Small intestine (tissue), 7 donors: ENCODE results near the gene ZSWIM4. TPM values are rescaled to one million over a fixed set of nuclear protein-coding genes. Genes with fewer than 3 reads are reported as not detected.
A peak's percentile ranks its signal among the peaks of the same experiment; 100 is the strongest.

Source experiments
- DNase-seq, 2 donors: peaks; one replicate each; pipeline versions ENCODE4 v3.0.0 to v3.0.0-alpha.2; 2013
- FAIRE-seq: peaks from 2 replicates; lab custom pipeline; 2012; peaks lifted over from hg19 to GRCh38; lab: Jason Lieb, UNC
- H3K27ac ChIP-seq, 3 donors: one replicate each; pipeline ENCODE4 v1.5.1; 2013; ENCODE audit warnings: low read length in 2 of 3, mild to moderate bottlenecking in 2 of 3, control low read depth in 1 of 3, inconsistent platforms in 1 of 3, low read depth in 1 of 3, moderate library complexity in 1 of 3
- H3K27me3 ChIP-seq, 3 donors: one replicate each; pipeline ENCODE4 v1.6.1; 2013; ENCODE audit warnings: low read length in 3 of 3, inconsistent platforms in 1 of 3; ENCODE audit not compliant: control insufficient read depth in 3 of 3, insufficient read depth in 3 of 3
- H3K36me3 ChIP-seq, 3 donors: one replicate each; pipeline ENCODE4 v1.6.1; 2013; ENCODE audit warnings: low read length in 3 of 3, inconsistent platforms in 1 of 3, low read depth in 1 of 3, mild to moderate bottlenecking in 1 of 3, moderate library complexity in 1 of 3; ENCODE audit not compliant: control insufficient read depth in 3 of 3, insufficient read depth in 2 of 3
- H3K4me1 ChIP-seq, 3 donors: one replicate each; pipeline ENCODE4 v1.6.1; 2013; ENCODE audit warnings: low read length in 2 of 3, inconsistent platforms in 1 of 3, low read depth in 1 of 3, mild to moderate bottlenecking in 1 of 3, moderate library complexity in 1 of 3; ENCODE audit not compliant: control insufficient read depth in 3 of 3, insufficient read depth in 2 of 3
- H3K4me3 ChIP-seq, 3 donors: one replicate each; pipeline ENCODE4 v1.5.1; 2013; ENCODE audit warnings: low read length in 3 of 3, control low read depth in 1 of 3, inconsistent platforms in 1 of 3, low read depth in 1 of 3, mild to moderate bottlenecking in 1 of 3, moderate library complexity in 1 of 3
- H3K9me3 ChIP-seq, 2 donors: one replicate each; pipeline ENCODE4 v1.6.1; 2013; ENCODE audit warnings: low read depth in 1 of 2, low read length in 1 of 2; ENCODE audit not compliant: control insufficient read depth in 2 of 2, insufficient read depth in 1 of 2
- WGBS, 3 donors: extraction: QIAGEN DNeasy Blood & Tissue Kit; methylation state at CpG; one replicate each; pipeline ENCODE4 v1.1.7; 2013; 5-methylcytosine and 5-hydroxymethylcytosine counted together
- polyA plus RNA-seq, 4 donors: library from polyadenylated mRNA; stranded (reverse) in 3 of 4; unstranded in 1 of 4; fragments of 200-250 nt in 3 of 4; fragments of 120-200 nt in 1 of 4; gene quantifications; one replicate each; pipeline versions ENCODE4 v1.2.1 to v1.2.3, GENCODE V29; 2013
- donor health status: healthy with polysubstance abuse.
- donor health status: control.
- donor health status: control.
- donor health status: Bipolar disorder and iron deficiency.
- donor health status: healthy.

ZSWIM4 gene
- polyA plus RNA-seq, 4 donors, result 0.45 to 4.0 (median 1.8) TPM

- no peaks in the 10 kb centered on the region for H3K9me3 ChIP-seq
- FAIRE-seq (no peak), DNase-seq (peak in 1 of 2 donors; percentile 26)
- H3K4me3 ChIP-seq, result no peak overlapping the region
- no peak overlapping the region for H3K27ac ChIP-seq
- H3K36me3 ChIP-seq, result peaks cover 0 to 76% (median 7%) of the 10 kb centered on the region in 3 donors
- H3K4me1 ChIP-seq, result peaks cover 0 to 15% (median 2%) of the 10 kb centered on the region in 3 donors
- no peaks in the 10 kb centered on the region for H3K27me3 ChIP-seq
- whole genome bisulfite sequencing, 3 donors, result 89 to 92% (median 90%) methylated on average over 32 of the region's 32 CpGs
Observed at GRCh38 chr19:13830741-13831536, 35.7 kb downstream of the ZSWIM4 start.

- peaks cover 0 to 77% (median 7%) of the 10 kb centered on the region in 3 donors for H3K36me3 ChIP-seq
- no peaks in the 10 kb centered on the region for H3K27me3 ChIP-seq
- FAIRE-seq (no peak), DNase-seq (peak in 1 of 2 donors; percentile 21)
- no peak overlapping the region for H3K4me3 ChIP-seq
- no peak overlapping the region for H3K27ac ChIP-seq
- WGBS, 3 donors, result 77 to 84% (median 82%) methylated on average over 22 of the region's 22 CpGs
- H3K4me1 ChIP-seq, result peaks cover 0 to 19% (median 2%) of the 10 kb centered on the region in 3 donors
- H3K9me3 ChIP-seq, result no peaks in the 10 kb centered on the region
Observed at GRCh38 chr19:13831537-13832467, 36.6 kb downstream of the ZSWIM4 start.

- FAIRE-seq, result no peak
Observed at GRCh38 chr19:13833330-13834243, 38.3 kb downstream of the ZSWIM4 start.

GRCh38 chr19:13834244-13835069 is 39.2 kb downstream of the ZSWIM4 start:
- Histone ChIP-seq H3K27ac (peak overlapping the region in 2 of 3 donors; percentile 74 to 95), H3K4me3 (no peak overlapping the region), H3K27me3 (no peaks in the 10 kb centered on the region), H3K4me1 (peaks cover 2 to 23% (median 8%) of the 10 kb centered on the region in 3 donors), H3K36me3 (peaks cover 0 to 86% (median 7%) of the 10 kb centered on the region in 3 donors), H3K9me3 (no peaks in the 10 kb centered on the region)
- WGBS, 3 donors, result 56 to 72% (median 66%) methylated on average over 14 of the region's 14 CpGs
- peak in 1 of 2 donors; percentile 42 for DNase-seq
- no peak for FAIRE-seq

More at GRCh38 chr19:13833330-13834243, 38.3 kb downstream of the ZSWIM4 start:
- Histone ChIP-seq H3K27ac (peak overlapping the region; percentile 24 to 95 (median 74)), H3K9me3 (no peaks in the 10 kb centered on the region), H3K36me3 (peaks cover 0 to 83% (median 7%) of the 10 kb centered on the region in 3 donors), H3K4me1 (peaks cover 2 to 15% (median 6%) of the 10 kb centered on the region in 3 donors), H3K27me3 (no peaks in the 10 kb centered on the region), H3K4me3 (peak overlapping the region in 2 of 3 donors; percentile 36 to 38)
- peak; percentile 91 to 96 for DNase-seq
- WGBS, 3 donors, result 5 to 7% (median 6%) methylated on average over 40 to 59 of the region's 59 CpGs

GRCh38 chr19:13835791-13836723 is 40.8 kb downstream of the ZSWIM4 start:
- FAIRE-seq, result no peak
- Histone ChIP-seq H3K4me1 (peaks cover 6 to 39% (median 8%) of the 10 kb centered on the region in 3 donors), H3K27ac (peak overlapping the region; percentile 38 to 91 (median 62)), H3K36me3 (peaks cover 0 to 86% (median under 1%) of the 10 kb centered on the region in 3 donors), H3K27me3 (no peaks in the 10 kb centered on the region), H3K4me3 (no peak overlapping the region), H3K9me3 (no peaks in the 10 kb centered on the region)
- WGBS, 3 donors, result 52 to 64% (median 61%) methylated on average over 17 to 21 of the region's 21 CpGs
- peak in 1 of 2 donors; percentile 33 for DNase-seq

- WGBS, 3 donors, result 54 to 78% (median 64%) methylated on average over 18 of the region's 18 CpGs
- H3K36me3 ChIP-seq, result peaks cover 0 to 76% (median 0%) of the 10 kb centered on the region in 3 donors
- H3K27ac ChIP-seq, result peak overlapping the region; percentile 86 to 98 (median 88)
- H3K4me1 ChIP-seq, result peaks cover 8 to 49% (median 10%) of the 10 kb centered on the region in 3 donors
- no peaks in the 10 kb centered on the region for H3K27me3 ChIP-seq
- no peak for FAIRE-seq
- no peak for DNase-seq
- no peaks in the 10 kb centered on the region for H3K9me3 ChIP-seq
- H3K4me3 ChIP-seq, result peak overlapping the region in 2 of 3 donors; percentile 79 to 92
Observed at GRCh38 chr19:13838435-13839129, 43.3 kb downstream of the ZSWIM4 start.
